Left renal cortex interstitium (tissue), 4 donors: Measurements from ENCODE around the gene GRB7. TPM values are rescaled to one million over a fixed set of nuclear protein-coding genes. Genes with fewer than 3 reads are reported as not detected.

Source experiments
- DNase-seq, 4 donors: peaks; one replicate each; pipeline ENCODE4 v3.0.0-alpha.2; 2013; ENCODE audit warnings: low read depth in 4 of 4, low spot score in 2 of 4, missing footprints in 1 of 4
- polyA plus RNA-seq, 4 donors: library from polyadenylated mRNA; unstranded; fragments of 120-200 nt; gene quantifications; one replicate each; pipeline ENCODE4 v1.2.1, GENCODE V29; 2013; ENCODE audit not compliant: insufficient read length in 4 of 4

The GRB7 gene
- polyA plus RNA-seq, 4 donors = 30.0 to 52.1 (median 37.1) TPM

DNA sequence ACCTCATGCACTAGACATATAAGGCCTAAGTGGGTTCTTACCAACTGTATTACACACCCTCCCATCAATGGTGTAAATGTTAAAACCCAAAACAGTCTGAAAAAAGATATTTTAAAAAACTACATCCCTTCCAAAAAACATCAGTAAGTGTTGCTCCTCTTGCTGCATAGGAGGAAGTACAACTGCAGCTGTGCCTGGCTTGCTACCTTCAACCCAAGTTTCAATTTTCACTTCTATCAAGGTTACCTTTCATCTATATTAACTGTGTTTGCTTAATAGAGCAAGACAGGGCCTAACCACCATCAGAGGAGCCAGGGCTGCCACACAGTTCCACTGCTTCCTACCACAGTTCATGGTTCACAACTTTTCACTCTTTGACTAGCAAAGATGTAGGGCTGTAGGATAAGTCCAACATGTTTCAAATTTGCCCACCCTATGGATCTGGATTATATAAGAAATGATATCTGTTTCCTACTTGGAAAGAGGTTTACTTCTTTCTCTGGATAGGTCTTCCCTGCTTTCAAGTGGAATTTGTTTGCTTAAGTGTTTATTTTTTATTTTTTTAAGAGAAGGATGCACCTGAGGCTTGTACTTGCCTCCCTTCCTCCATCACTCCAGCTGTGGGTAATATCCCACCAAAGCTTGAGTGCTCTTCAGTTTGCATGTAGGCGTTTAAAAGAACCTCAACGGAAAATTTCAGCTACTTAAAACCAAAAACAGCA is 56.7 kb downstream of the GRB7 start:
- no peak for DNase-seq

Other genes with a start within 250 kb of the GRB7 start
- gene NEUROD2, start 130.0 kb upstream of the GRB7 start, polyA plus RNA-seq = under 1 TPM in 3 of 4 donors, not detected in 1; 0.03 to 0.07 (median 0.06) TPM
- 10 to 100 TPM; 10.9 to 19.8 (median 14.1) TPM for gene PPP1R1B, start 111.0 kb upstream of the GRB7 start, polyA plus RNA-seq
- gene STARD3, start 100.8 kb upstream of the GRB7 start, polyA plus RNA-seq = 10 to 100 TPM; 44.2 to 57.8 (median 47.0) TPM
- 1 to 10 TPM; 1.1 to 2.2 (median 1.7) TPM for gene TCAP, start 72.6 kb upstream of the GRB7 start, polyA plus RNA-seq
- 1 to 10 TPM; 2.1 to 4.5 (median 2.7) TPM for gene PNMT, start 69.5 kb upstream of the GRB7 start, polyA plus RNA-seq
- gene PGAP3, start 49.9 kb upstream of the GRB7 start, polyA plus RNA-seq = 10 to 100 TPM; 36.7 to 48.7 (median 43.1) TPM
- gene ERBB2, start 37.9 kb upstream of the GRB7 start, polyA plus RNA-seq = 100 to 1,000 TPM; 173 to 226 (median 187) TPM
- 10 to 100 TPM; 32.3 to 44.6 (median 36.6) TPM for gene MIEN1, start 7.4 kb upstream of the GRB7 start, polyA plus RNA-seq
- gene IKZF3, start 126.4 kb downstream of the GRB7 start, polyA plus RNA-seq = under 1 TPM; 0.14 to 0.33 (median 0.25) TPM
- not detected for gene ZPBP2, start 130.3 kb downstream of the GRB7 start, polyA plus RNA-seq
- 10 to 100 TPM in 2 of 4 donors, 1 to 10 TPM in 2; 6.3 to 31.4 (median 19.2) TPM for gene GSDMB, start 180.7 kb downstream of the GRB7 start, polyA plus RNA-seq
- gene ORMDL3, start 189.7 kb downstream of the GRB7 start, polyA plus RNA-seq = 100 to 1,000 TPM in 2 of 4 donors, 10 to 100 TPM in 2; 84.0 to 115 (median 96.1) TPM
- gene LRRC3C, start 189.8 kb downstream of the GRB7 start, polyA plus RNA-seq = under 1 TPM in 1 of 4 donors, not detected in 3; 0.17 TPM
- 1 to 10 TPM in 3 of 4 donors, under 1 TPM in 1; 0.49 to 3.6 (median 2.0) TPM for gene GSDMA, start 225.1 kb downstream of the GRB7 start, polyA plus RNA-seq
- gene PSMD3, start 242.9 kb downstream of the GRB7 start, polyA plus RNA-seq = 100 to 1,000 TPM; 103 to 127 (median 117) TPM